DND-41 (cell line): ENCODE measurements around the gene VEGFC.

ENCODE experiments used
- EZH2 ChIP-seq: IDR thresholded peaks from 3 replicates; pipeline ENCODE4 v1.6.1; 2012; ENCODE audit warnings: borderline replicate concordance, low read depth, mild to moderate bottlenecking, moderate library complexity, low read length, inconsistent platforms; ENCODE audit not compliant: severe bottlenecking
- TF ChIP-seq, protein P1 (sequence below): IDR thresholded peaks from 2 replicates; pipeline ENCODE4 v1.5.1; 2012; ENCODE audit warnings: borderline replicate concordance, low read length, moderate library complexity, mild to moderate bottlenecking; ENCODE audit not compliant: poor library complexity, severe bottlenecking; ENCODE audit errors: extremely low read depth

DNA sequence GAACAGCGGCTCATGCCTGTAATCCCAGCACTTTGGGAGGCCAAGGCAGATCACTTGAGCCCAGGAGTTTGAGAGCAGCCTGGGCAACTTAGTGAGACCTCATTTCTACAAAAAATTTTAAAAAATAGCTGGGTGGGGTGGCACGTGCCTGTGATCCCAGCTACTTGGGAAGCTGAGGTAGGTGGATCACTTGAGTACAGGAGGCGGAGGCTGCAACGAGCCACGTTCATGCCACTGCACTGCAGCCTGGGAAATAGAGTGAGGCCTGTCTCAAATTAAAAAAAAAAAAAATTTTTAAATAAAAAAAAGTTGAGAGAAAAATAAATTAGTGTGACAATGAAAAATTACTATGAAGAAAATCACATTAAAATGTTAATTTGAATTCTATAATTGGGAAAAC lies 10.5 kb downstream of the VEGFC start:
- TF ChIP-seq, protein P1, sequence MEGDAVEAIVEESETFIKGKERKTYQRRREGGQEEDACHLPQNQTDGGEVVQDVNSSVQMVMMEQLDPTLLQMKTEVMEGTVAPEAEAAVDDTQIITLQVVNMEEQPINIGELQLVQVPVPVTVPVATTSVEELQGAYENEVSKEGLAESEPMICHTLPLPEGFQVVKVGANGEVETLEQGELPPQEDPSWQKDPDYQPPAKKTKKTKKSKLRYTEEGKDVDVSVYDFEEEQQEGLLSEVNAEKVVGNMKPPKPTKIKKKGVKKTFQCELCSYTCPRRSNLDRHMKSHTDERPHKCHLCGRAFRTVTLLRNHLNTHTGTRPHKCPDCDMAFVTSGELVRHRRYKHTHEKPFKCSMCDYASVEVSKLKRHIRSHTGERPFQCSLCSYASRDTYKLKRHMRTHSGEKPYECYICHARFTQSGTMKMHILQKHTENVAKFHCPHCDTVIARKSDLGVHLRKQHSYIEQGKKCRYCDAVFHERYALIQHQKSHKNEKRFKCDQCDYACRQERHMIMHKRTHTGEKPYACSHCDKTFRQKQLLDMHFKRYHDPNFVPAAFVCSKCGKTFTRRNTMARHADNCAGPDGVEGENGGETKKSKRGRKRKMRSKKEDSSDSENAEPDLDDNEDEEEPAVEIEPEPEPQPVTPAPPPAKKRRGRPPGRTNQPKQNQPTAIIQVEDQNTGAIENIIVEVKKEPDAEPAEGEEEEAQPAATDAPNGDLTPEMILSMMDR = no peak
- TF ChIP-seq EZH2 = no peak
